Liver (tissue), 9 donors: Measurements from ENCODE around the gene LRRC71. TPM values are rescaled to one million over a fixed set of nuclear protein-coding genes. Genes with fewer than 3 reads are reported as not detected.

Experiments used
- DNase-seq: peaks from one replicate; pipeline ENCODE4 v3.0.0-alpha.2; 2017; ENCODE audit warnings: low spot score
- H3K27ac ChIP-seq, 2 donors: one replicate each; pipeline ENCODE4 v1.7.0; 2013; ENCODE audit warnings: inconsistent platforms in 2 of 2, low read length in 2 of 2, control low read depth in 1 of 2, low read depth in 1 of 2, mild to moderate bottlenecking in 1 of 2
- H3K27me3 ChIP-seq, 4 donors: one replicate each; pipeline versions ENCODE4 v1.6.1 to v1.7.0; 2013; ENCODE audit warnings: low read length in 3 of 4, inconsistent platforms in 1 of 4, mild to moderate bottlenecking in 1 of 4, moderate library complexity in 1 of 4; ENCODE audit not compliant: control insufficient read depth in 4 of 4, insufficient read depth in 4 of 4
- H3K36me3 ChIP-seq, 4 donors: one replicate each; pipeline versions ENCODE4 v1.6.1 to v1.7.0; 2013; ENCODE audit warnings: low read length in 3 of 4, mild to moderate bottlenecking in 3 of 4, low read depth in 1 of 4, moderate library complexity in 1 of 4; ENCODE audit not compliant: control insufficient read depth in 4 of 4, insufficient read depth in 3 of 4
- H3K4me1 ChIP-seq, 4 donors: one replicate each; pipeline versions ENCODE4 v1.6.1 to v1.7.0; 2013; ENCODE audit warnings: low read length in 3 of 4, mild to moderate bottlenecking in 3 of 4, moderate library complexity in 1 of 4; ENCODE audit not compliant: control insufficient read depth in 4 of 4, insufficient read depth in 4 of 4
- H3K4me3 ChIP-seq, 3 donors: one replicate each; pipeline versions ENCODE4 v1.6.1 to v1.7.0; 2013; ENCODE audit warnings: low read length in 3 of 3, control low read depth in 1 of 3, low read depth in 1 of 3, mild to moderate bottlenecking in 1 of 3
- H3K9ac ChIP-seq, 2 donors: one replicate each; pipeline ENCODE4 v1.7.0; 2013; ENCODE audit warnings: low read length in 2 of 2, mild to moderate bottlenecking in 2 of 2, moderate library complexity in 2 of 2, control low read depth in 1 of 2, low read depth in 1 of 2
- H3K9me3 ChIP-seq, 4 donors: one replicate each; pipeline versions ENCODE4 v1.6.1 to v1.7.0; 2013; ENCODE audit warnings: low read length in 3 of 4; ENCODE audit not compliant: control insufficient read depth in 4 of 4
- EGR1 ChIP-seq, 2 donors: IDR thresholded peaks; 2 replicates each; pipeline ENCODE4 v1.6.1; 2016 to 2018; ENCODE audit warnings: antibody characterized with exemption in 2 of 2, low read depth in 2 of 2
- FOXA1 ChIP-seq: IDR thresholded peaks from 2 replicates; pipeline ENCODE4 v1.6.1; 2016; ENCODE audit warnings: antibody characterized with exemption
- FOXA2 ChIP-seq: IDR thresholded peaks from 2 replicates; pipeline ENCODE4 v1.6.1; 2016; ENCODE audit warnings: antibody characterized with exemption
- GABPA ChIP-seq, 2 donors: IDR thresholded peaks in 1 of 2; conservative IDR thresholded peaks in 1 of 2; 2 replicates each; pipeline ENCODE4 v1.6.1; 2016; ENCODE audit warnings: antibody characterized with exemption in 2 of 2, mild to moderate bottlenecking in 1 of 2, moderate library complexity in 1 of 2
- HNF4A ChIP-seq, 2 donors: conservative IDR thresholded peaks; 2 replicates each; pipeline ENCODE4 v1.6.1; 2016; ENCODE audit warnings: antibody characterized with exemption in 2 of 2, mild to moderate bottlenecking in 2 of 2
- HNF4G ChIP-seq: IDR thresholded peaks from 2 replicates; pipeline ENCODE4 v1.6.1; 2016; ENCODE audit warnings: antibody characterized with exemption
- JUND ChIP-seq, 2 donors: IDR thresholded peaks; 2 replicates each; pipeline ENCODE4 v1.6.1; 2016; ENCODE audit warnings: antibody characterized with exemption in 2 of 2
- NR2F2 ChIP-seq: IDR thresholded peaks from 2 replicates; pipeline ENCODE4 v1.6.1; 2016; ENCODE audit warnings: antibody characterized with exemption
- RAD21 ChIP-seq, 2 donors: IDR thresholded peaks; 2 replicates each; pipeline ENCODE4 v1.6.1; 2016; ENCODE audit warnings: antibody characterized with exemption in 2 of 2, mild to moderate bottlenecking in 2 of 2
- RXRA ChIP-seq, 2 donors: IDR thresholded peaks; 2 replicates each; pipeline ENCODE4 v1.6.1; 2017 to 2018; ENCODE audit warnings: antibody characterized with exemption in 2 of 2, mild to moderate bottlenecking in 1 of 2
- SP1 ChIP-seq: IDR thresholded peaks from 2 replicates; pipeline ENCODE4 v1.6.1; 2018; ENCODE audit warnings: antibody characterized with exemption, mild to moderate bottlenecking
- TAF1 ChIP-seq: conservative IDR thresholded peaks from 2 replicates; pipeline ENCODE4 v1.6.1; 2016; ENCODE audit warnings: antibody characterized with exemption, mild to moderate bottlenecking
- YY1 ChIP-seq: IDR thresholded peaks from 2 replicates; pipeline ENCODE4 v1.6.1; 2016; ENCODE audit warnings: antibody characterized with exemption, mild to moderate bottlenecking
- WGBS: extraction: QIAGEN DNeasy Blood & Tissue Kit; methylation state at CpG from one replicate; pipeline ENCODE4 v1.1.7; 2013; 5-methylcytosine and 5-hydroxymethylcytosine counted together
- polyA plus RNA-seq, 2 donors: library from polyadenylated mRNA; stranded (reverse) in 1 of 2; unstranded in 1 of 2; fragments of 200-250 nt in 1 of 2; fragments of >200 nt in 1 of 2; fragmentation: Nextera tagmentation in 1 of 2; extraction: Ambion mirVana in 1 of 2; gene quantifications; one replicate each; pipeline versions ENCODE4 v1.2.1 to v1.2.3, GENCODE V29; 2013 to 2015
- total RNA-seq, 2 donors: library from RNA; depleted of rRNA; stranded (reverse); fragments of >200 nt; gene quantifications; one replicate each; pipeline ENCODE4 v1.2.3, GENCODE V29; 2014
- TF ChIP-seq, protein P1 (sequence below): IDR thresholded peaks from 2 replicates; pipeline ENCODE4 v1.6.1; 2016; ENCODE audit warnings: antibody characterized with exemption
- TF ChIP-seq, protein P2 (sequence below): IDR thresholded peaks from 2 replicates; pipeline ENCODE4 v1.6.1; 2016; ENCODE audit warnings: antibody characterized with exemption
- TF ChIP-seq, protein P3 (sequence below): fragments of 150-350 bp; IDR thresholded peaks from 2 replicates; pipeline ENCODE4 v1.5.1; 2017; ENCODE audit warnings: improper control_type of control experiment, low read depth, low read length; ENCODE audit not compliant: missing input control
- TF ChIP-seq, protein P4 (sequence below): IDR thresholded peaks from 2 replicates; pipeline ENCODE4 v1.6.1; 2016; ENCODE audit warnings: antibody characterized with exemption, mild to moderate bottlenecking
- TF ChIP-seq, protein P5 (sequence below): IDR thresholded peaks from 2 replicates; pipeline ENCODE4 v1.6.1; 2016; ENCODE audit warnings: antibody characterized with exemption
- donor health status: healthy.
- donor health status: healthy.
- donor health status: healthy.
- donor health status: healthy.
- donor health status: healthy.

LRRC71 gene
- total and polyA plus RNA-seq, 4 donors = 0.10 TPM; not detected in 3

DNA sequence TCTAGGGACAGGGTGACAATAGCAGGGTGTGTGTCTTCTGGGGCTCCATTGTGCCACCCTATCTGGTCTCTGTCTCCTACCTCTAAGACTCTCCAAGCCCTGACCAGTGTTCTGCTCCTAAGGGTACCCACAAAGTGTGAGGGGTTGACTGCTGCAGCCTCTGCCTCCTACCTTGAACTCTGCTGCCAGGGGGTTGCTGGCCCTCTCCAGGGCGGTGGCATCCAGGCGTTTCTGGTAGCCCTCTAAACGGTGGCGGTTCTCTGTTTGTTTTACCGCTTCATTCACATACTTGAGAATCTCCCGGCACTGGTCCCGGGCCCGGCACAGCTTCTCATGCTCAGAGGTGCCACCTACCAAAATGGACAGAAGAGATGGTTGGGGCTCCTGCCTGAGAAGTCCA, 24.4 kb downstream of the LRRC71 start:
- DNase-seq = no peak
- Histone ChIP-seq H3K9me3 (no peaks in the 10 kb centered on the region), H3K27ac (no peak overlapping the region), H3K36me3 (peaks cover 21 to 92% (median 52%) of the 10 kb centered on the region in 4 donors), H3K4me1 (no peaks in the 10 kb centered on the region), H3K27me3 (no peaks in the 10 kb centered on the region), H3K9ac (no peak overlapping the region), H3K4me3 (no peak overlapping the region)
- TF ChIP-seq GABPA (IDR thresholded peaks at IDR 0.05 in 1 of 2, conservative IDR thresholded peaks at IDR 0.05 in 1 of 2) (no peak), HNF4A (conservative IDR thresholded peaks at IDR 0.05) (no peak), NR2F2 (no peak), YY1 (no peak), JUND (IDR thresholded peaks at IDR 0.05) (no peak), TAF1 (no peak), FOXA2 (no peak), RXRA (IDR thresholded peaks at IDR 0.05) (no peak), HNF4G (no peak), SP1 (no peak), FOXA1 (no peak), EGR1 (IDR thresholded peaks at IDR 0.05; ENCODE audit: low read depth in 2 of 2) (no peak), RAD21 (IDR thresholded peaks at IDR 0.05) (no peak)
- TF ChIP-seq, protein P1, sequence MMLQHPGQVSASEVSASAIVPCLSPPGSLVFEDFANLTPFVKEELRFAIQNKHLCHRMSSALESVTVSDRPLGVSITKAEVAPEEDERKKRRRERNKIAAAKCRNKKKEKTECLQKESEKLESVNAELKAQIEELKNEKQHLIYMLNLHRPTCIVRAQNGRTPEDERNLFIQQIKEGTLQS = no peak
- TF ChIP-seq, protein P2, sequence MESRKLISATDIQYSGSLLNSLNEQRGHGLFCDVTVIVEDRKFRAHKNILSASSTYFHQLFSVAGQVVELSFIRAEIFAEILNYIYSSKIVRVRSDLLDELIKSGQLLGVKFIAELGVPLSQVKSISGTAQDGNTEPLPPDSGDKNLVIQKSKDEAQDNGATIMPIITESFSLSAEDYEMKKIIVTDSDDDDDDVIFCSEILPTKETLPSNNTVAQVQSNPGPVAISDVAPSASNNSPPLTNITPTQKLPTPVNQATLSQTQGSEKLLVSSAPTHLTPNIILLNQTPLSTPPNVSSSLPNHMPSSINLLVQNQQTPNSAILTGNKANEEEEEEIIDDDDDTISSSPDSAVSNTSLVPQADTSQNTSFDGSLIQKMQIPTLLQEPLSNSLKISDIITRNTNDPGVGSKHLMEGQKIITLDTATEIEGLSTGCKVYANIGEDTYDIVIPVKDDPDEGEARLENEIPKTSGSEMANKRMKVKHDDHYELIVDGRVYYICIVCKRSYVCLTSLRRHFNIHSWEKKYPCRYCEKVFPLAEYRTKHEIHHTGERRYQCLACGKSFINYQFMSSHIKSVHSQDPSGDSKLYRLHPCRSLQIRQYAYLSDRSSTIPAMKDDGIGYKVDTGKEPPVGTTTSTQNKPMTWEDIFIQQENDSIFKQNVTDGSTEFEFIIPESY = no peak
- TF ChIP-seq, protein P3, sequence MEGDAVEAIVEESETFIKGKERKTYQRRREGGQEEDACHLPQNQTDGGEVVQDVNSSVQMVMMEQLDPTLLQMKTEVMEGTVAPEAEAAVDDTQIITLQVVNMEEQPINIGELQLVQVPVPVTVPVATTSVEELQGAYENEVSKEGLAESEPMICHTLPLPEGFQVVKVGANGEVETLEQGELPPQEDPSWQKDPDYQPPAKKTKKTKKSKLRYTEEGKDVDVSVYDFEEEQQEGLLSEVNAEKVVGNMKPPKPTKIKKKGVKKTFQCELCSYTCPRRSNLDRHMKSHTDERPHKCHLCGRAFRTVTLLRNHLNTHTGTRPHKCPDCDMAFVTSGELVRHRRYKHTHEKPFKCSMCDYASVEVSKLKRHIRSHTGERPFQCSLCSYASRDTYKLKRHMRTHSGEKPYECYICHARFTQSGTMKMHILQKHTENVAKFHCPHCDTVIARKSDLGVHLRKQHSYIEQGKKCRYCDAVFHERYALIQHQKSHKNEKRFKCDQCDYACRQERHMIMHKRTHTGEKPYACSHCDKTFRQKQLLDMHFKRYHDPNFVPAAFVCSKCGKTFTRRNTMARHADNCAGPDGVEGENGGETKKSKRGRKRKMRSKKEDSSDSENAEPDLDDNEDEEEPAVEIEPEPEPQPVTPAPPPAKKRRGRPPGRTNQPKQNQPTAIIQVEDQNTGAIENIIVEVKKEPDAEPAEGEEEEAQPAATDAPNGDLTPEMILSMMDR = no peak
- TF ChIP-seq, protein P4, sequence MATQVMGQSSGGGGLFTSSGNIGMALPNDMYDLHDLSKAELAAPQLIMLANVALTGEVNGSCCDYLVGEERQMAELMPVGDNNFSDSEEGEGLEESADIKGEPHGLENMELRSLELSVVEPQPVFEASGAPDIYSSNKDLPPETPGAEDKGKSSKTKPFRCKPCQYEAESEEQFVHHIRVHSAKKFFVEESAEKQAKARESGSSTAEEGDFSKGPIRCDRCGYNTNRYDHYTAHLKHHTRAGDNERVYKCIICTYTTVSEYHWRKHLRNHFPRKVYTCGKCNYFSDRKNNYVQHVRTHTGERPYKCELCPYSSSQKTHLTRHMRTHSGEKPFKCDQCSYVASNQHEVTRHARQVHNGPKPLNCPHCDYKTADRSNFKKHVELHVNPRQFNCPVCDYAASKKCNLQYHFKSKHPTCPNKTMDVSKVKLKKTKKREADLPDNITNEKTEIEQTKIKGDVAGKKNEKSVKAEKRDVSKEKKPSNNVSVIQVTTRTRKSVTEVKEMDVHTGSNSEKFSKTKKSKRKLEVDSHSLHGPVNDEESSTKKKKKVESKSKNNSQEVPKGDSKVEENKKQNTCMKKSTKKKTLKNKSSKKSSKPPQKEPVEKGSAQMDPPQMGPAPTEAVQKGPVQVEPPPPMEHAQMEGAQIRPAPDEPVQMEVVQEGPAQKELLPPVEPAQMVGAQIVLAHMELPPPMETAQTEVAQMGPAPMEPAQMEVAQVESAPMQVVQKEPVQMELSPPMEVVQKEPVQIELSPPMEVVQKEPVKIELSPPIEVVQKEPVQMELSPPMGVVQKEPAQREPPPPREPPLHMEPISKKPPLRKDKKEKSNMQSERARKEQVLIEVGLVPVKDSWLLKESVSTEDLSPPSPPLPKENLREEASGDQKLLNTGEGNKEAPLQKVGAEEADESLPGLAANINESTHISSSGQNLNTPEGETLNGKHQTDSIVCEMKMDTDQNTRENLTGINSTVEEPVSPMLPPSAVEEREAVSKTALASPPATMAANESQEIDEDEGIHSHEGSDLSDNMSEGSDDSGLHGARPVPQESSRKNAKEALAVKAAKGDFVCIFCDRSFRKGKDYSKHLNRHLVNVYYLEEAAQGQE = no peak
- TF ChIP-seq, protein P5, sequence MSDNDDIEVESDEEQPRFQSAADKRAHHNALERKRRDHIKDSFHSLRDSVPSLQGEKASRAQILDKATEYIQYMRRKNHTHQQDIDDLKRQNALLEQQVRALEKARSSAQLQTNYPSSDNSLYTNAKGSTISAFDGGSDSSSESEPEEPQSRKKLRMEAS = no peak
- WGBS = 96% methylated on average over 8 of the region's 8 CpGs
